ENCODE measurements around the gene PTTG1IP. TPM values are rescaled to one million over a fixed set of nuclear protein-coding genes. Genes with fewer than 3 reads are reported as not detected.
A peak's percentile ranks its signal among the peaks of the same experiment; 100 is the strongest.

Gene PTTG1IP
- total and polyA plus RNA-seq, 3 experiments from 2014 or later = 48.2 to 69.8 (median 50.8) TPM

- H3K4me3 Mint-ChIP-seq = no peak overlapping the region
- Histone ChIP-seq H3K27ac (ENCODE audit: low read depth, low read length) (no peak overlapping the region), H3K4me1 (ENCODE audit: insufficient read depth, low read length) (peaks cover 11% of the 10 kb centered on the region), H3K4me3 (ENCODE audit: low read length) (no peak overlapping the region), H3K27me3 (ENCODE audit: insufficient read depth, low read length, poor library complexity, severe bottlenecking) (no peaks in the 10 kb centered on the region), H3K36me3 (ENCODE audit: insufficient read depth, low read length) (peaks cover 41% of the 10 kb centered on the region), H3K9me3 (ENCODE audit: low read length) (no peaks in the 10 kb centered on the region)
- no peaks in the 10 kb centered on the region for H3K9me3 Mint-ChIP-seq
- ChIA-PET POLR2A (interaction anchor here (1.0 to 3.0 kb wide), 2 partner anchors 39 to 41 kb away, joined by 3 to 9 read pairs; no protein-coding TSS in a partner anchor), CTCF (interaction anchor here (1.4 to 11.2 kb wide), 7 partner anchors 11 to 38 kb away, joined by 6 to 184 read pairs (median 10); partner anchors contain the start of gene PTTG1IP)
- peak in 1 of 5 donors; percentile 36 for DNase-seq
- H3K27me3 Mint-ChIP-seq = no peaks in the 10 kb centered on the region
- peaks cover 0 to 69% (median 3%) of the 10 kb centered on the region in 3 donors for H3K36me3 Mint-ChIP-seq
- peaks cover 12 to 19% (median 13%) of the 10 kb centered on the region in 3 donors for H3K4me1 Mint-ChIP-seq
- peak overlapping the region in 4 of 8 donors; percentile 59 to 79 (median 74) for H3K27ac Mint-ChIP-seq
These were observed 19.7 kb upstream of the PTTG1IP start for GRCh38 chr21:44893278-44893556.

GRCh38 chr21:44892536-44893277, 19.2 kb upstream of the PTTG1IP start:
- Mint-ChIP-seq H3K27ac (peak overlapping the region; percentile 46 to 93 (median 81)), H3K4me1 (peaks cover 12 to 19% (median 13%) of the 10 kb centered on the region in 3 donors), H3K27me3 (no peaks in the 10 kb centered on the region), H3K9me3 (no peaks in the 10 kb centered on the region), H3K4me3 (no peak overlapping the region), H3K36me3 (peaks cover 0 to 69% (median 2%) of the 10 kb centered on the region in 3 donors)
- H3K4me1 ChIP-seq (ENCODE audit: insufficient read depth, low read length) = peaks cover 11% of the 10 kb centered on the region
- no peaks in the 10 kb centered on the region for H3K27me3 ChIP-seq (ENCODE audit: insufficient read depth, low read length, poor library complexity, severe bottlenecking)
- CTCF ChIA-PET = interaction anchor here (0.6 to 11.2 kb wide), 15 partner anchors 10 to 1100 kb away, joined by 3 to 184 read pairs (median 6); partner anchors contain the start of genes PTTG1IP and SLX9
- DNase-seq = peak; percentile 67 to 79 (median 69)
- peaks cover 41% of the 10 kb centered on the region for H3K36me3 ChIP-seq (ENCODE audit: insufficient read depth, low read length)
- no peaks in the 10 kb centered on the region for H3K9me3 ChIP-seq (ENCODE audit: low read length)
- POLR2A ChIA-PET = interaction anchor here (0.5 to 3.0 kb wide), 8 partner anchors 19 to 381 kb away, joined by 3 to 9 read pairs (median 4); partner anchors contain the start of gene KRTAP12-3
- H3K4me3 ChIP-seq (ENCODE audit: low read length) = no peak overlapping the region
- no peak overlapping the region for H3K27ac ChIP-seq (ENCODE audit: low read depth, low read length)

GRCh38 chr21:44892095-44892494, 18.6 kb upstream of the PTTG1IP start:
- Histone ChIP-seq H3K27ac (ENCODE audit: low read depth, low read length) (no peak overlapping the region), H3K36me3 (ENCODE audit: insufficient read depth, low read length) (peaks cover 42% of the 10 kb centered on the region), H3K4me3 (ENCODE audit: low read length) (no peak overlapping the region), H3K9me3 (ENCODE audit: low read length) (no peaks in the 10 kb centered on the region), H3K4me1 (ENCODE audit: insufficient read depth, low read length) (peaks cover 11% of the 10 kb centered on the region), H3K27me3 (ENCODE audit: insufficient read depth, low read length, poor library complexity, severe bottlenecking) (no peaks in the 10 kb centered on the region)
- POLR2A ChIA-PET = interaction anchor here (0.5 to 3.0 kb wide), 4 partner anchors 20 to 380 kb away, joined by 3 to 9 read pairs (median 6); no protein-coding TSS in a partner anchor
- Mint-ChIP-seq H3K27me3 (no peaks in the 10 kb centered on the region), H3K9me3 (no peaks in the 10 kb centered on the region), H3K27ac (peak overlapping the region in 2 of 8 donors; percentile 40 to 89), H3K4me3 (no peak overlapping the region), H3K36me3 (peaks cover 0 to 70% (median 2%) of the 10 kb centered on the region in 3 donors), H3K4me1 (peaks cover 12 to 19% (median 13%) of the 10 kb centered on the region in 3 donors)
- CTCF ChIA-PET = interaction anchor here (0.6 to 11.2 kb wide), 14 partner anchors 10 to 1100 kb away, joined by 3 to 184 read pairs (median 5); partner anchors contain the start of genes PTTG1IP and SLX9
- DNase-seq = peak in 1 of 5 donors; percentile 30

- no peaks in the 10 kb centered on the region for H3K9me3 Mint-ChIP-seq
- peaks cover 12 to 19% (median 14%) of the 10 kb centered on the region in 3 donors for H3K4me1 Mint-ChIP-seq
- H3K27me3 ChIP-seq (ENCODE audit: insufficient read depth, low read length, poor library complexity, severe bottlenecking) = no peaks in the 10 kb centered on the region
- no peak overlapping the region for H3K4me3 ChIP-seq (ENCODE audit: low read length)
- H3K27ac Mint-ChIP-seq = peak overlapping the region in 1 of 8 donors; percentile 47
- peaks cover 46% of the 10 kb centered on the region for H3K36me3 ChIP-seq (ENCODE audit: insufficient read depth, low read length)
- H3K27me3 Mint-ChIP-seq = no peaks in the 10 kb centered on the region
- DNase-seq = peak in 1 of 5 donors; percentile 50
- POLR2A ChIA-PET = interaction anchor here (1.6 to 3.0 kb wide), 2 partner anchors 36 to 41 kb away, joined by 3 to 9 read pairs; no protein-coding TSS in a partner anchor
- no peaks in the 10 kb centered on the region for H3K9me3 ChIP-seq (ENCODE audit: low read length)
- CTCF ChIA-PET = interaction anchor here (0.8 to 11.2 kb wide), 7 partner anchors 9 to 256 kb away, joined by 3 to 184 read pairs (median 6); partner anchors contain the start of gene PTTG1IP
- peaks cover 0 to 72% (median 2%) of the 10 kb centered on the region in 3 donors for H3K36me3 Mint-ChIP-seq
- H3K4me1 ChIP-seq (ENCODE audit: insufficient read depth, low read length) = peaks cover 11% of the 10 kb centered on the region
- H3K4me3 Mint-ChIP-seq = no peak overlapping the region
- no peak overlapping the region for H3K27ac ChIP-seq (ENCODE audit: low read depth, low read length)
These were observed 18.1 kb upstream of the PTTG1IP start for GRCh38 chr21:44891631-44892031.

- Histone ChIP-seq H3K27ac (ENCODE audit: low read depth, low read length) (no peak overlapping the region), H3K36me3 (ENCODE audit: insufficient read depth, low read length) (peaks cover 48% of the 10 kb centered on the region), H3K27me3 (ENCODE audit: insufficient read depth, low read length, poor library complexity, severe bottlenecking) (no peaks in the 10 kb centered on the region), H3K4me1 (ENCODE audit: insufficient read depth, low read length) (peaks cover 11% of the 10 kb centered on the region), H3K9me3 (ENCODE audit: low read length) (no peaks in the 10 kb centered on the region), H3K4me3 (ENCODE audit: low read length) (no peak overlapping the region)
- ChIA-PET CTCF (interaction anchor here (11.2 kb wide), 1 partner anchor 40 kb away, joined by 184 read pairs; no protein-coding TSS in a partner anchor), POLR2A (interaction anchor here (1.6 kb wide), 1 partner anchor 37 kb away, joined by 3 read pairs; no protein-coding TSS in a partner anchor)
- DNase-seq = peak in 1 of 5 donors; percentile 47
- peaks cover 12 to 22% (median 17%) of the 10 kb centered on the region in 3 donors for H3K4me1 Mint-ChIP-seq
- H3K27me3 Mint-ChIP-seq = no peaks in the 10 kb centered on the region
- H3K36me3 Mint-ChIP-seq = peaks cover 0 to 72% (median 2%) of the 10 kb centered on the region in 3 donors
- no peak overlapping the region for H3K4me3 Mint-ChIP-seq
- peak overlapping the region in 1 of 8 donors; percentile 47 for H3K27ac Mint-ChIP-seq
- H3K9me3 Mint-ChIP-seq = no peaks in the 10 kb centered on the region
These were observed 17.6 kb upstream of the PTTG1IP start for GRCh38 chr21:44890961-44891541.

GRCh38 chr21:44890338-44890931, 16.9 kb upstream of the PTTG1IP start:
- Mint-ChIP-seq H3K27me3 (no peaks in the 10 kb centered on the region), H3K4me1 (peaks cover 12 to 22% (median 19%) of the 10 kb centered on the region in 3 donors), H3K9me3 (no peaks in the 10 kb centered on the region), H3K36me3 (peaks cover 0 to 75% (median 2%) of the 10 kb centered on the region in 3 donors), H3K27ac (no peak overlapping the region), H3K4me3 (no peak overlapping the region)
- POLR2A ChIA-PET = interaction anchor here (1.6 kb wide), 1 partner anchor 37 kb away, joined by 3 read pairs; no protein-coding TSS in a partner anchor
- H3K27me3 ChIP-seq (ENCODE audit: insufficient read depth, low read length, poor library complexity, severe bottlenecking) = no peaks in the 10 kb centered on the region
- CTCF ChIA-PET = interaction anchor here (11.2 kb wide), 1 partner anchor 40 kb away, joined by 184 read pairs; no protein-coding TSS in a partner anchor
- no peak overlapping the region for H3K4me3 ChIP-seq (ENCODE audit: low read length)
- DNase-seq = peak in 1 of 5 donors; percentile 39
- H3K27ac ChIP-seq (ENCODE audit: low read depth, low read length) = no peak overlapping the region
- peaks cover 54% of the 10 kb centered on the region for H3K36me3 ChIP-seq (ENCODE audit: insufficient read depth, low read length)
- peaks cover 11% of the 10 kb centered on the region for H3K4me1 ChIP-seq (ENCODE audit: insufficient read depth, low read length)
- H3K9me3 ChIP-seq (ENCODE audit: low read length) = no peaks in the 10 kb centered on the region

- Mint-ChIP-seq H3K4me3 (no peak overlapping the region), H3K4me1 (peaks cover 12 to 22% (median 19%) of the 10 kb centered on the region in 3 donors), H3K27ac (no peak overlapping the region), H3K9me3 (no peaks in the 10 kb centered on the region), H3K27me3 (no peaks in the 10 kb centered on the region), H3K36me3 (peaks cover 0 to 72% (median 2%) of the 10 kb centered on the region in 3 donors)
- no peaks in the 10 kb centered on the region for H3K27me3 ChIP-seq (ENCODE audit: insufficient read depth, low read length, poor library complexity, severe bottlenecking)
- DNase-seq = peak in 1 of 5 donors; percentile 47
- H3K27ac ChIP-seq (ENCODE audit: low read depth, low read length) = no peak overlapping the region
- H3K4me1 ChIP-seq (ENCODE audit: insufficient read depth, low read length) = peaks cover 11% of the 10 kb centered on the region
- ChIA-PET POLR2A (interaction anchor here (1.2 kb wide), 1 partner anchor 15 kb away, joined by 4 read pairs; no protein-coding TSS in a partner anchor), CTCF (interaction anchor here (0.8 to 11.2 kb wide), 2 partner anchors 41 to 60 kb away, joined by 3 to 184 read pairs; no protein-coding TSS in a partner anchor)
- H3K36me3 ChIP-seq (ENCODE audit: insufficient read depth, low read length) = peaks cover 50% of the 10 kb centered on the region
- H3K4me3 ChIP-seq (ENCODE audit: low read length) = no peak overlapping the region
- no peaks in the 10 kb centered on the region for H3K9me3 ChIP-seq (ENCODE audit: low read length)
These were observed 16.3 kb upstream of the PTTG1IP start for GRCh38 chr21:44889625-44890337.

All from CD8-positive, alpha-beta memory T cell (primary cell).